OCI-LY1 (cell line): ENCODE results near the gene CHMP2A.

Experiments
- H2AFZ ChIP-seq: fragments of 200-600 bp; sonication (generic), shearing (Covaris generic); 2 replicates; pipeline ENCODE4 v1.6.0; 2014; ENCODE audit warnings: antibody characterized with exemption, mild to moderate bottlenecking, low read length
- H3F3A ChIP-seq: fragments of 200-600 bp; sonication (generic), shearing (Covaris generic); 2 replicates; pipeline ENCODE4 v1.6.0; 2014; ENCODE audit warnings: mild to moderate bottlenecking, antibody characterized with exemption, low read length, moderate library complexity; ENCODE audit not compliant: insufficient read depth
- H3K27ac ChIP-seq: fragments of 200-600 bp; sonication (generic); 2 replicates; pipeline ENCODE4 v1.5.1; 2014; ENCODE audit warnings: low read length, mixed run types, mild to moderate bottlenecking, low read depth; ENCODE audit not compliant: poor library complexity, severe bottlenecking
- H3K27me3 ChIP-seq: fragments of 200-600 bp; sonication (generic); 2 replicates; pipeline ENCODE4 v1.6.0; 2014; ENCODE audit warnings: antibody characterized with exemption, mild to moderate bottlenecking, low read length, moderate library complexity; ENCODE audit not compliant: insufficient read depth
- H3K36me3 ChIP-seq: fragments of 200-600 bp; sonication (generic); 2 replicates; pipeline ENCODE4 v1.6.1; 2014; ENCODE audit warnings: mild to moderate bottlenecking, antibody characterized with exemption, low read length, moderate library complexity, mixed read lengths; ENCODE audit not compliant: insufficient read depth
- H3K4me1 ChIP-seq: fragments of 200-600 bp; sonication (generic); 2 replicates; pipeline ENCODE4 v1.5.1; 2014; ENCODE audit warnings: mild to moderate bottlenecking, low read length, moderate library complexity; ENCODE audit not compliant: insufficient read depth, severe bottlenecking
- H3K4me2 ChIP-seq: fragments of 200-600 bp; sonication (generic), shearing (Covaris generic); 2 replicates; pipeline ENCODE4 v1.6.1; 2014; ENCODE audit warnings: low read length
- H3K4me3 ChIP-seq: fragments of 200-600 bp; sonication (generic); 2 replicates; pipeline ENCODE4 v1.5.1; 2014; ENCODE audit warnings: low read length, low read depth, mild to moderate bottlenecking, mixed read lengths; ENCODE audit not compliant: poor library complexity, severe bottlenecking
- H3K79me2 ChIP-seq: fragments of 200-600 bp; shearing (Covaris generic); 2 replicates; pipeline ENCODE4 v1.6.1; 2016; ENCODE audit warnings: mixed run types, low read length, mixed read lengths; ENCODE audit not compliant: insufficient read depth
- H3K9ac ChIP-seq: fragments of 200-600 bp; sonication (generic), shearing (Covaris generic); 2 replicates; pipeline ENCODE4 v1.6.1; 2014; ENCODE audit warnings: mild to moderate bottlenecking, low read length, mixed read lengths
- H3K9me2 ChIP-seq: fragments of 200-600 bp; sonication (generic), shearing (Covaris generic); 2 replicates; pipeline ENCODE4 v1.6.1; 2014; ENCODE audit warnings: low read depth, mild to moderate bottlenecking, low read length, mixed read lengths
- H3K9me3 ChIP-seq: fragments of 200-600 bp; shearing (Covaris generic); 2 replicates; pipeline ENCODE4 v1.6.1; 2014; ENCODE audit warnings: low read length, mixed read lengths
- H4K20me1 ChIP-seq: fragments of 200-600 bp; sonication (generic), shearing (Covaris generic); 2 replicates; pipeline ENCODE4 v1.6.0; 2016; ENCODE audit warnings: mild to moderate bottlenecking, low read length; ENCODE audit not compliant: insufficient read depth
- CTCF ChIP-seq: fragments of 200-600 bp; sonication (generic), shearing (Covaris generic); IDR thresholded peaks from 2 replicates; pipeline ENCODE4 v1.5.1; 2017; ENCODE audit warnings: mild to moderate bottlenecking, antibody characterized with exemption, low read length, moderate library complexity, mixed read lengths
- EZH2 ChIP-seq: fragments of 200-600 bp; sonication (generic), shearing (Covaris generic); IDR thresholded peaks from 2 replicates; pipeline ENCODE4 v1.8.0; 2017; ENCODE audit warnings: borderline replicate concordance, mixed run types, mild to moderate bottlenecking, antibody characterized with exemption, low read length, moderate library complexity, mixed read lengths

CHMP2A gene

DNA sequence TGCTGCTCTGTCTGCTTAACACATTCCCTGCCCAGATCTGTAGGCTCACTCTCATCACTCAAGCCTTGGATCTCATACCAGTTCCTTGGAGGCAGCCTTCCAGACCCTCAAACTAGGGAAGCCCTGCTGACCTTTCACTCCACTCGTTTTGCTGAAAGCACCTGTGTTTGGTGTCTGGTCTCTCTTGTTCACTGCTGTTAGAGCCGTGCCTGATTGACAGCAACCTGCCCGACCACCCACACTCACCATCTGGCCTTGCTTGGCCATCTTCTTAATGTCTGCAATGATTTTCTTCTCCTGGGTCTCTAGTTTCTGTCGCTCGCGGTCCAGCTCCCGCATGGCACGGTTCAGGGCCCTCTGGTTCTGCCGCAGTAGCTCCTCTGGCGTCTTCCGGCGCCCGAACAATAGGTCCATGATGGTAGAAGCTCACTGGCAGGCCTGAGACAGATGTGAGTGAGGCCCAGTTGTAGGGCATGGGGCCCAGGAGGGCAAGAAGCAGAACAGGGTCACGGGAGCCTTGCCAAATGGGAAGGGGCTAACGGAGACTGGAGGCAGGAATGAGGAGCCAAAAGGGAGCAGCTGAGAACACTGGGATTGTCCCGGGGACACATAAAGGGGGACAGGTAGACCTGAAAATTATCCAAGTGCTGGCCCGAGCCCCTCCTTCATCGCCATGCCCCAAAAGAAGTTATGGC, 959 bp downstream of the CHMP2A start:
- peaks cover 36% of the 10 kb centered on the region for H3K4me1 ChIP-seq

GRCh38 chr19:58552655-58553054, 2.2 kb downstream of the CHMP2A start:
- Histone ChIP-seq H3K4me2 (no peak overlapping the region), H4K20me1 (no peaks in the 10 kb centered on the region)

More for the DNA sequence above, 959 bp downstream of the CHMP2A start:
- TF ChIP-seq EZH2 (no peak), CTCF (no peak)
- no peaks in the 10 kb centered on the region for H3K27me3 ChIP-seq
- H3K9me2 ChIP-seq: no peaks in the 10 kb centered on the region
- no peaks in the 10 kb centered on the region for H3K9me3 ChIP-seq
- H3K36me3 ChIP-seq: peaks cover 67% of the 10 kb centered on the region
- H3K27ac ChIP-seq: peak overlapping the region; percentile 93
- peak overlapping the region; percentile 91 for H3K4me3 ChIP-seq
- H3K79me2 ChIP-seq: peaks cover 19% of the 10 kb centered on the region
- H2AFZ ChIP-seq: no peak overlapping the region
- H3K4me2 ChIP-seq: peak overlapping the region; percentile 88
- H3F3A ChIP-seq: 0 out of 2 replicates have a peak, but pooled peaks cover 7% of the 10 kb centered on the region
- H4K20me1 ChIP-seq: no peaks in the 10 kb centered on the region
- H3K9ac ChIP-seq: peak overlapping the region; percentile 81

DNA sequence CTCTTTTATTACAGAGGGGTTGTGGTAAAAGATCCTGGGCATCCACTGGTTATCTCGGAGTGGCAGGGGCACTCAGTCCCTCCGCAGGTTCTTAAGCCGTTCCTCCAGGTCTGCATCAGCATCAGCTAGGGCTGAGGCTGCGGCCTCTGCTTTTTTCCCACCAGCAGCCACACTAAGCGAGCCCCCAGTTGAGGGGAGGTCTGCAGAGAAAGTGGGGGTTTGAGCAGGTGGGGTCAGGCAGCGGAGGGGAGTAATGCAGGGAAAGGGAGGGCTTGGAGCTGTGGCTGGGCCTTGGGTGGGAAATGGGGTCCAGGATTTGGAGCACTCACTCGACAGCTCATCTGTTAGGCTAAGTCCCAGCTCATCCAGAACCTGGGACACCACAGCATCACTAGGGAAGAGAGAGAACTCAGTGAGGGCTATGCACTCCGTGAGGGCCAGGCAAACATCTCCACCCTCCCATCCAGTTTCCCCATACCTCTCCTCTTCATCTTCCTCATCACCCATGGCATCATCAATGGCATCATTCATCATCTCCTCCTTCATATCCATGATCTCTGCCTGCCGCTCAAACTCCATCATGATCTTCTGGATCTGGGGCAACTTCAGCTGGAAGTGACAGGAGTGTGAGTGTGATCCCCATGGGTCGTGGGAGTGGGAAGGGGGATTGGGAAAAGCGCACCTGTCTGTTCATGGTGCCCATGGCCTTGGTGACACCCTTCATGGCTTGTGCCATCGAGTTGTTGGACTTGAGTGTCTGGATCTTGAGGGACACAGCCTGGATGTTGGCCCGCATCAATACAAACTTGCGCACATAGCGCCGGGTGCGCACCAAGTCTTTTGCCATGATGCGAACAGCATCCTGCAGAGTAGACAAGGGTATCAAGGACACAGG, 3.1 kb downstream of the CHMP2A start:
- Histone ChIP-seq H3K27me3 (no peaks in the 10 kb centered on the region), H3K4me1 (peaks cover 33% of the 10 kb centered on the region), H3K9ac (no peak overlapping the region), H3K9me3 (no peaks in the 10 kb centered on the region), H2AFZ (no peak overlapping the region), H3K36me3 (peaks cover 83% of the 10 kb centered on the region), H3K79me2 (peaks cover 14% of the 10 kb centered on the region), H3K27ac (no peak overlapping the region), H3K9me2 (no peaks in the 10 kb centered on the region), H3F3A (0 out of 2 replicates have a peak, but pooled peaks cover 7% of the 10 kb centered on the region), H4K20me1 (no peaks in the 10 kb centered on the region), H3K4me3 (no peak overlapping the region), H3K4me2 (no peak overlapping the region)
- TF ChIP-seq CTCF (no peak), EZH2 (no peak)

More at GRCh38 chr19:58552655-58553054, 2.2 kb downstream of the CHMP2A start:
- Histone ChIP-seq H3K27me3 (no peaks in the 10 kb centered on the region), H2AFZ (no peak overlapping the region), H3F3A (0 out of 2 replicates have a peak, but pooled peaks cover 7% of the 10 kb centered on the region), H3K9ac (no peak overlapping the region), H3K36me3 (peaks cover 80% of the 10 kb centered on the region), H3K27ac (no peak overlapping the region), H3K9me2 (no peaks in the 10 kb centered on the region), H3K79me2 (peaks cover 15% of the 10 kb centered on the region), H3K4me1 (peaks cover 36% of the 10 kb centered on the region), H3K9me3 (no peaks in the 10 kb centered on the region), H3K4me3 (no peak overlapping the region)
- no peak for TF ChIP-seq CTCF
- no peak for TF ChIP-seq EZH2
